H1 (cell line): Measurements from ENCODE around the gene PGM2. TPM values are rescaled to one million over a fixed set of nuclear protein-coding genes. Genes with fewer than 3 reads are reported as not detected.
"Not testable (repeated sequence)": the region's sequence is repeated elsewhere in the genome, so short reads cannot be mapped to it uniquely, and the experiment has no call there.

ENCODE experiments used
- CTCF ChIA-PET: fragments of 300-600 bp; sonication (Branson Sonifier 250); formaldehyde crosslinking; loops from one replicate; lab custom pipeline; 2021; ENCODE audit not compliant: partially characterized antibody; lab: Charles Lee
- POLR2A ChIA-PET: fragments of 300-600 bp; sonication (Branson Sonifier 250); formaldehyde crosslinking; loops from one replicate; lab custom pipeline; 2021; ENCODE audit warnings: inconsistent platforms; ENCODE audit not compliant: partially characterized antibody; lab: Charles Lee
- DNase-seq, 2 experiments: peaks; one replicate each; pipeline versions ENCODE4 v3.0.0 to v3.0.0-alpha.2; 2010 to 2022; ENCODE audit warnings: low spot score in 2 of 2, low read depth in 1 of 2, mixed read lengths in 1 of 2
- FAIRE-seq: peaks from 2 replicates; lab custom pipeline; 2011; peaks lifted over from hg19 to GRCh38; lab: Jason Lieb, UNC
- H2AFZ ChIP-seq: 2 replicates; pipeline ENCODE4 v1.8.1; 2012; ENCODE audit warnings: low read length, inconsistent platforms
- H2AK5ac ChIP-seq: 2 replicates; pipeline ENCODE4 v1.6.1; 2013; ENCODE audit warnings: low read depth, low read length
- H2BK120ac ChIP-seq: replicated peaks from 2 replicates; pipeline ENCODE3; 2013; ENCODE audit warnings: low read depth, low read length, inconsistent platforms
- H2BK12ac ChIP-seq: 2 replicates; pipeline ENCODE4 v1.6.1; 2013; ENCODE audit warnings: low read depth, low read length
- H2BK15ac ChIP-seq: 2 replicates; pipeline ENCODE4 v1.6.1; 2013; ENCODE audit warnings: low read length
- H2BK20ac ChIP-seq: 2 replicates; pipeline ENCODE4 v1.6.1; 2013; ENCODE audit warnings: low read length
- H2BK5ac ChIP-seq: 2 replicates; pipeline ENCODE4 v1.6.1; 2013; ENCODE audit warnings: low read depth, low read length
- H3K14ac ChIP-seq: 2 replicates; pipeline ENCODE4 v1.6.1; 2013; ENCODE audit warnings: inconsistent platforms; ENCODE audit not compliant: insufficient read length
- H3K18ac ChIP-seq: 2 replicates; pipeline ENCODE4 v1.6.1; 2013; ENCODE audit warnings: low read length; ENCODE audit errors: extremely low read depth
- H3K23ac ChIP-seq: 2 replicates; pipeline ENCODE4 v1.6.1; 2013; ENCODE audit warnings: inconsistent platforms; ENCODE audit not compliant: insufficient read length
- H3K23me2 ChIP-seq: 2 replicates; pipeline ENCODE4 v1.6.1; 2013; ENCODE audit warnings: low read depth, low read length
- H3K27ac ChIP-seq: 2 replicates; pipeline ENCODE4 v1.6.1; 2011; ENCODE audit warnings: low read depth, low read length, inconsistent platforms
- H3K27me3 ChIP-seq, 4 experiments: replicated peaks in 1 of 4; 1 replicate in 1 of 4; 2 replicates in 3 of 4; pipeline versions ENCODE4 v1.6.1 to v1.8.1; 2011 to 2013; ENCODE audit warnings: low read length in 3 of 4, mild to moderate bottlenecking in 3 of 4, inconsistent platforms in 2 of 4, mixed read lengths in 2 of 4, moderate library complexity in 1 of 4; ENCODE audit not compliant: control insufficient read depth in 3 of 4, insufficient read depth in 3 of 4; ENCODE audit errors: extremely low read depth in 1 of 4
- H3K36me3 ChIP-seq, 4 experiments: 2 replicates each; pipeline versions ENCODE4 v1.6.1 to v1.8.1; 2011 to 2013; ENCODE audit warnings: mild to moderate bottlenecking in 4 of 4, low read length in 3 of 4, moderate library complexity in 2 of 4, control low read depth in 1 of 4, inconsistent platforms in 1 of 4; ENCODE audit not compliant: insufficient read depth in 4 of 4, control insufficient read depth in 2 of 4
- H3K4ac ChIP-seq: replicated peaks from 2 replicates; pipeline ENCODE3; 2013; ENCODE audit warnings: low read length, low read depth, mixed read lengths, inconsistent platforms; ENCODE audit not compliant: insufficient read length
- H3K4me1 ChIP-seq, 4 experiments: replicated peaks in 1 of 4; 1 replicate in 1 of 4; 2 replicates in 3 of 4; pipeline versions ENCODE4 v1.6.1 to v1.8.1; 2011 to 2013; ENCODE audit warnings: low read length in 3 of 4, inconsistent platforms in 2 of 4, mixed read lengths in 1 of 4; ENCODE audit not compliant: insufficient read depth in 4 of 4, control insufficient read depth in 3 of 4
- H3K4me2 ChIP-seq, 2 experiments: 2 replicates each; pipeline versions ENCODE4 v1.6.1 to v1.8.1; 2011 to 2013; ENCODE audit warnings: low read depth in 2 of 2, low read length in 2 of 2, control low read depth in 1 of 2, inconsistent platforms in 1 of 2, mild to moderate bottlenecking in 1 of 2; ENCODE audit not compliant: insufficient read depth in 1 of 2
- H3K4me3 ChIP-seq, 4 experiments: fragments of 200-600, 300-600 bp in 1 of 4; sonication (generic), shearing (Covaris generic), sonication (Bioruptor Twin) in 1 of 4; 2 replicates each; pipeline versions ENCODE4 v1.5.1 to v1.8.1; 2011 to 2016; ENCODE audit warnings: low read length in 4 of 4, low read depth in 3 of 4, control low read depth in 2 of 4, inconsistent platforms in 2 of 4, mild to moderate bottlenecking in 2 of 4, mixed read lengths in 1 of 4, moderate library complexity in 1 of 4; ENCODE audit not compliant: insufficient read depth in 2 of 4; ENCODE audit errors: extremely low read depth in 1 of 4
- H3K56ac ChIP-seq: replicated peaks from 2 replicates; pipeline ENCODE3; 2013; ENCODE audit warnings: low read depth, mild to moderate bottlenecking, mixed read lengths, low read length, inconsistent platforms; ENCODE audit not compliant: insufficient read length
- H3K79me1 ChIP-seq: 2 replicates; pipeline ENCODE4 v1.6.1; 2013; ENCODE audit warnings: low read depth, low read length, control low read depth
- H3K79me2 ChIP-seq, 2 experiments: 2 replicates each; pipeline versions ENCODE4 v1.6.1 to v1.8.1; 2012 to 2013; ENCODE audit warnings: low read length in 2 of 2, mild to moderate bottlenecking in 2 of 2, inconsistent platforms in 1 of 2; ENCODE audit not compliant: insufficient read depth in 2 of 2, control insufficient read depth in 1 of 2
- H3K9ac ChIP-seq, 4 experiments: replicated peaks in 1 of 4; 1 replicate in 1 of 4; 2 replicates in 3 of 4; pipeline versions ENCODE4 v1.6.1 to v1.8.1; 2011 to 2013; ENCODE audit warnings: low read depth in 3 of 4, low read length in 3 of 4, control low read depth in 2 of 4, mild to moderate bottlenecking in 2 of 4, moderate library complexity in 2 of 4, inconsistent platforms in 1 of 4; ENCODE audit errors: extremely low read depth in 1 of 4
- H3K9me3 ChIP-seq, 2 experiments: 2 replicates each; pipeline versions ENCODE4 v1.6.1 to v1.8.1; 2012 to 2013; ENCODE audit warnings: mild to moderate bottlenecking in 2 of 2, moderate library complexity in 2 of 2, control low read depth in 1 of 2, inconsistent platforms in 1 of 2, low read depth in 1 of 2, low read length in 1 of 2, mixed read lengths in 1 of 2; ENCODE audit not compliant: insufficient read depth in 2 of 2
- H4K20me1 ChIP-seq, 2 experiments: replicated peaks in 1 of 2; 2 replicates each; pipeline versions ENCODE3 to v1.8.1; 2011 to 2013; ENCODE audit warnings: inconsistent platforms in 2 of 2, low read length in 2 of 2, mild to moderate bottlenecking in 1 of 2; ENCODE audit not compliant: insufficient read depth in 2 of 2, control insufficient read depth in 1 of 2
- H4K5ac ChIP-seq: 2 replicates; pipeline ENCODE4 v1.6.1; 2013; ENCODE audit warnings: low read length, low read depth, mixed read lengths, inconsistent platforms; ENCODE audit not compliant: insufficient read length
- H4K8ac ChIP-seq: 2 replicates; pipeline ENCODE4 v1.8.0; 2013; ENCODE audit warnings: mild to moderate bottlenecking, moderate library complexity, low read length, inconsistent platforms; ENCODE audit not compliant: insufficient read depth; ENCODE audit errors: extremely low read depth
- H4K91ac ChIP-seq: replicated peaks from 2 replicates; pipeline ENCODE3; 2013; ENCODE audit warnings: low read length, mixed read lengths, inconsistent platforms; ENCODE audit not compliant: insufficient read length
- WGBS, 2 experiments: shearing (Covaris generic) in 1 of 2; methylation state at CpG; one replicate each; pipeline versions ENCODE4 v1.1.6 to v1.1.7; 2013 to 2015; ENCODE audit warnings: low lambda C conversion rate in 2 of 2, mixed read lengths in 2 of 2, inconsistent platforms in 1 of 2, low coverage in 1 of 2, missing lambda C conversion rate in 1 of 2; ENCODE audit not compliant: insufficient replicate concordance in 2 of 2, insufficient coverage in 1 of 2, insufficient read length in 1 of 2; ENCODE audit errors: extremely low coverage in 1 of 2, missing lambda C conversion rate in 1 of 2; 5-methylcytosine and 5-hydroxymethylcytosine counted together
- polyA plus RNA-seq, 7 experiments: library from polyadenylated mRNA; depleted of rRNA in 3 of 7; stranded (reverse) in 5 of 7; unstranded in 2 of 7; fragments of >200 nt in 5 of 7; fragments of 200-250 nt in 2 of 7; gene quantifications; 1 replicate in 5 of 7; 2 replicates in 1 of 7; 4 replicates in 1 of 7; pipeline versions ENCODE4 v1.2.1 to v1.2.3, GENCODE V29; 2011 to 2013; ENCODE audit warnings: missing spikeins in 2 of 7, mixed read lengths in 2 of 7
- total RNA-seq: library from RNA; stranded (reverse); fragmentation: NEBNext Ultra II Directional; extraction: Animal tissue kit (Norgen Biotek cat#: 25700); gene quantifications from 2 replicates; pipeline ENCODE4 v1.2.1, GENCODE V29; 2021

The PGM2 gene
- total and polyA plus RNA-seq, 2 of the 8 experiments (the other 6 are each of a cell fraction or from before 2014, with no cell fraction given) = 7.7 to 38.0 TPM

DNA sequence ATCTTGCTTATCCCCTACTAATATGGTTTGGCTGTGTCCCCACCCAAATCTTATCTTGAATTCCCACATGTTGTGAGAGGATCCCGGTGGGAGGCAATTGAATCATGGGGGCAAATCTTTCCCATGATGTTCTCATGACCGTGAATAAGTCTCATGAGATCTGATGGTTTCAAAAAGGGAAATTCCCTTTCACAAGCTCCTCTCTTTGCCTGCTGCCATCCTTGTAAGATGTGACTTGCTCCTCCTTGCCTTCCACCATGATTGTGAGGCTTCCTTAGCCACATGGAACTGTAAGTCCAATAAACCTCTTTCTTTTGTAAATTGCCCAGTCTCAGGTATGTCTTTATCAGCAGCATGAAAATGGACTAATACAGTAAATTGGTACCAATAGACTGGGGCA, 40.2 kb upstream of the PGM2 start:
- H3K4ac ChIP-seq, H3K14ac ChIP-seq, H4K8ac ChIP-seq, H4K20me1 ChIP-seq, H3K18ac ChIP-seq, H3K36me3 ChIP-seq, H2BK12ac ChIP-seq, POLR2A ChIA-PET, H3K4me1 ChIP-seq, H2BK120ac ChIP-seq, H4K5ac ChIP-seq, H2BK5ac ChIP-seq, H3K27me3 ChIP-seq, H3K9ac ChIP-seq, H2AFZ ChIP-seq, DNase-seq, H3K56ac ChIP-seq, H3K23ac ChIP-seq, H3K79me1 ChIP-seq, H3K4me2 ChIP-seq, H3K9me3 ChIP-seq, H4K91ac ChIP-seq, H2BK15ac ChIP-seq, H3K23me2 ChIP-seq, H3K27ac ChIP-seq, H2AK5ac ChIP-seq, FAIRE-seq, H2BK20ac ChIP-seq, H3K79me2 ChIP-seq, H3K4me3 ChIP-seq: not testable (repeated sequence)
- WGBS, 2 experiments = 96% methylated on average over 2 of the region's 2 CpGs; no CpG with 5 or more reads in 1 of the 2 experiments
- CTCF ChIA-PET = interaction anchor here (2.0 kb wide), 1 partner anchor 182 kb away, joined by 4 read pairs; no protein-coding TSS in a partner anchor

DNA sequence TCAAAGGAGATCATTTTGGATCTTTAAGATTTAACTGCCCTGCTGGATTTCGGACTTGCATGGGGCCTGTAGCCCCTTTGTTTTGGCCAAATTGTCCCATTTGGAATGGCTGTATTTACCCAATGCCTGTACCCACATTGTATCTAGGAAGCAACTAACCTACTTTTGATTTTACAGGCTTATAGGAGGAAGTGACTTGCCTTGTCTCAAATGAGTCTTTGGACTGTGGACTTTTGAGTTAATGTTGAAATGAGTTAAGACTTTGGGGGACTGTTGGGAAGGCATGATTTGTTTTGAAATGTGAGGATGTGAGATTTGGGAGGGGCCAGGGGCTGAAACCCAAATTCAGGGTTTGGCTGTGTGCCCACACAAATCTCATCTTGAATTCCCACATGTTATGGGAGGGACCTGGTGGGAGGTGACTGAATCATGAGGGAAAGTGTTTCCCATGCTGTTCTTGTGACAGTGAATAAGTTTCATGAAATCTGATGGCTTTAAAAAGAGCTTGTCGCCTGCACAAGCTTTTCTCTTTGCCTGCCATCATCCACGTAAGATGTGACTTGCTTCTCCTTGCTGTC, 38.5 kb upstream of the PGM2 start:
- H2BK5ac ChIP-seq, H3K4me2 ChIP-seq, H2AFZ ChIP-seq, H4K91ac ChIP-seq, H4K8ac ChIP-seq, H3K4me1 ChIP-seq, H2BK20ac ChIP-seq, H3K14ac ChIP-seq, H2AK5ac ChIP-seq, H3K9me3 ChIP-seq, H2BK12ac ChIP-seq, H3K27ac ChIP-seq, H3K27me3 ChIP-seq, H3K79me1 ChIP-seq, H3K56ac ChIP-seq, H3K36me3 ChIP-seq, H4K20me1 ChIP-seq, H3K9ac ChIP-seq, H2BK120ac ChIP-seq, DNase-seq, H4K5ac ChIP-seq, H3K23me2 ChIP-seq, H3K4ac ChIP-seq, H3K4me3 ChIP-seq, H3K23ac ChIP-seq, H3K79me2 ChIP-seq, H2BK15ac ChIP-seq, FAIRE-seq, POLR2A ChIA-PET, H3K18ac ChIP-seq: not testable (repeated sequence)
- CTCF ChIA-PET = interaction anchor here (0.7 to 5.1 kb wide), 2 partner anchors 157 to 185 kb away, joined by 3 to 19 read pairs; no protein-coding TSS in a partner anchor
- WGBS, 2 experiments = 98% methylated on average over 3 of the region's 3 CpGs; no CpG with 5 or more reads in 1 of the 2 experiments
